Heart right ventricle (tissue), 16 donors: ENCODE measurements around the gene CAPN10. TPM values are rescaled to one million over a fixed set of nuclear protein-coding genes. Genes with fewer than 3 reads are reported as not detected.

ENCODE experiments used
- ATAC-seq, 8 donors: fragments of 200-7000 bp; cut with Tn5 transposase; one replicate each; pipeline ENCODE4 v1.9.1; 2020; ENCODE audit warnings: mild to moderate bottlenecking in 8 of 8, moderate library complexity in 8 of 8, moderate number of reproducible peaks in 1 of 8
- DNase-seq, 2 donors: peaks; one replicate each; pipeline ENCODE4 v3.0.0-alpha.2; 2020
- H3K27ac ChIP-seq, 10 donors: fragments of 200-600 bp; sonication (generic) in 2 of 10; one replicate each; pipeline versions ENCODE4 v1.5.0 to v1.8.0; 2020 to 2022; ENCODE audit warnings: mild to moderate bottlenecking in 3 of 10
- H3K27me3 ChIP-seq, 7 donors: fragments of 200-600 bp; one replicate each; pipeline ENCODE4 v1.8.0; 2021 to 2022; ENCODE audit warnings: mild to moderate bottlenecking in 2 of 7
- H3K36me3 ChIP-seq, 9 donors: fragments of 200-600 bp; sonication (generic) in 1 of 9; one replicate each; pipeline versions ENCODE4 v1.5.0 to v1.8.0; 2020 to 2022; ENCODE audit warnings: mild to moderate bottlenecking in 2 of 9
- H3K4me1 ChIP-seq, 9 donors: fragments of 200-600 bp; sonication (generic) in 1 of 9; one replicate each; pipeline versions ENCODE4 v1.5.0 to v1.8.0; 2020 to 2022; ENCODE audit warnings: mild to moderate bottlenecking in 4 of 9
- H3K4me3 ChIP-seq, 10 donors: fragments of 200-600 bp; sonication (generic) in 2 of 10; one replicate each; pipeline versions ENCODE4 v1.5.0 to v1.8.0; 2020 to 2022; ENCODE audit warnings: mild to moderate bottlenecking in 7 of 10, moderate library complexity in 2 of 10
- H3K9me3 ChIP-seq, 11 donors: fragments of 200-600 bp in 10 of 11; sonication (generic) in 2 of 11; one replicate each; pipeline versions ENCODE4 v1.5.0 to v1.8.0; 2013 to 2022; ENCODE audit warnings: mild to moderate bottlenecking in 2 of 11, control low read depth in 1 of 11, moderate library complexity in 1 of 11
- WGBS, 2 donors: extraction: QIAGEN DNeasy Blood & Tissue Kit; methylation state at CpG; one replicate each; pipeline ENCODE4 v1.1.7; 2013; ENCODE audit warnings: inconsistent platforms in 1 of 2; 5-methylcytosine and 5-hydroxymethylcytosine counted together
- intact Hi-C, 10 donors: fragments of 100-400 bp; cut with DNase I; formaldehyde crosslinking; loops; one replicate each; pipeline versions ENCODE4 v1.11.1 to v1.14.2; 2022
- polyA plus RNA-seq, 2 donors: library from polyadenylated mRNA; stranded (reverse); fragments of 200-250 nt; gene quantifications; one replicate each; pipeline ENCODE4 v1.2.3, GENCODE V29; 2013
- total RNA-seq, 10 donors: library from RNA; stranded (reverse); fragmentation: NEBNext Ultra II Directional in 3 of 10; extraction: Animal tissue kit (Norgen Biotek cat#: 25700) in 3 of 10; gene quantifications; one replicate each; pipeline versions ENCODE4 v1.2.1 to v1.2.4, GENCODE V29; 2021 to 2023
- TF ChIP-seq, protein P1 (sequence below), 9 donors: fragments of 200-600 bp; sonication (generic) in 2 of 9; IDR thresholded peaks; one replicate each; pipeline versions ENCODE4 v1.5.0 to v1.8.0; 2021 to 2022; ENCODE audit warnings: antibody characterized with exemption in 9 of 9, mild to moderate bottlenecking in 5 of 9, moderate library complexity in 1 of 9
- donor health status: Arrhythmogenic right ventricular cardiomyopathy.
- donor health status: ischemic (EF 13 %, LVEDD 7.1; RV severe dilation, severe dysfunction).
- donor health status: healthy with polysubstance abuse.
- donor health status: DM: no; HTN: yes; CAD: no.
- donor health status: DM: no; HTN: no; CAD: no.
- donor health status: ischemic (EF 25% LVEDD 6.9; RV normal size, moderate dysfunction).
- donor health status: ischemic (EF 25% LVEDD 5.7; RV mildly dilated, moderate dysfunction).
- donor health status: healthy.
- donor health status: DM: yes; HTN: yes; CAD: no.
- donor health status: Ischemic cardiomyopathy.
- donor health status: ischemic (EF 35%, LVEDD 5.7; RV mildly dilated, moderate dysfunction).
- donor health status: nonischemic (EF 11% LVEDD 7.7; RV severe dilation, severe dysfunction).
- donor health status: DM: yes; HTN: yes; CAD: no.
- donor health status: PGD.
- donor health status: ischemic (EF 29% LVEDD 5.4; RV normal size, mild dysfunction).
- donor health status: nonischemic (EF 23%, LVEDD 6.1; RV moderate dilation, normal function).

Gene CAPN10
- total and polyA plus RNA-seq, 12 donors, result 16.8 to 89.5 (median 21.0) TPM

GRCh38 chr2:240577281-240578109 is 9.0 kb upstream of the CAPN10 start:
- ATAC-seq (peak in 1 of 8 donors; percentile 4), DNase-seq (peak in 1 of 2 donors; percentile 7)
- Histone ChIP-seq H3K9me3 (peaks cover 0 to 11% (median 0%) of the 10 kb centered on the region in 11 donors), H3K4me1 (peaks cover 6 to 32% (median 22%) of the 10 kb centered on the region in 9 donors), H3K4me3 (no peak overlapping the region), H3K27me3 (no peaks in the 10 kb centered on the region), H3K36me3 (peaks cover 0 to 67% (median 41%) of the 10 kb centered on the region in 9 donors), H3K27ac (no peak overlapping the region)
- intact Hi-C loops, result no loop called here
- TF ChIP-seq, protein P1, sequence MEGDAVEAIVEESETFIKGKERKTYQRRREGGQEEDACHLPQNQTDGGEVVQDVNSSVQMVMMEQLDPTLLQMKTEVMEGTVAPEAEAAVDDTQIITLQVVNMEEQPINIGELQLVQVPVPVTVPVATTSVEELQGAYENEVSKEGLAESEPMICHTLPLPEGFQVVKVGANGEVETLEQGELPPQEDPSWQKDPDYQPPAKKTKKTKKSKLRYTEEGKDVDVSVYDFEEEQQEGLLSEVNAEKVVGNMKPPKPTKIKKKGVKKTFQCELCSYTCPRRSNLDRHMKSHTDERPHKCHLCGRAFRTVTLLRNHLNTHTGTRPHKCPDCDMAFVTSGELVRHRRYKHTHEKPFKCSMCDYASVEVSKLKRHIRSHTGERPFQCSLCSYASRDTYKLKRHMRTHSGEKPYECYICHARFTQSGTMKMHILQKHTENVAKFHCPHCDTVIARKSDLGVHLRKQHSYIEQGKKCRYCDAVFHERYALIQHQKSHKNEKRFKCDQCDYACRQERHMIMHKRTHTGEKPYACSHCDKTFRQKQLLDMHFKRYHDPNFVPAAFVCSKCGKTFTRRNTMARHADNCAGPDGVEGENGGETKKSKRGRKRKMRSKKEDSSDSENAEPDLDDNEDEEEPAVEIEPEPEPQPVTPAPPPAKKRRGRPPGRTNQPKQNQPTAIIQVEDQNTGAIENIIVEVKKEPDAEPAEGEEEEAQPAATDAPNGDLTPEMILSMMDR (IDR thresholded peaks at IDR 0.05), result no peak
- 89 to 93% methylated on average over 26 of the region's 26 CpGs for WGBS, 2 donors

DNA sequence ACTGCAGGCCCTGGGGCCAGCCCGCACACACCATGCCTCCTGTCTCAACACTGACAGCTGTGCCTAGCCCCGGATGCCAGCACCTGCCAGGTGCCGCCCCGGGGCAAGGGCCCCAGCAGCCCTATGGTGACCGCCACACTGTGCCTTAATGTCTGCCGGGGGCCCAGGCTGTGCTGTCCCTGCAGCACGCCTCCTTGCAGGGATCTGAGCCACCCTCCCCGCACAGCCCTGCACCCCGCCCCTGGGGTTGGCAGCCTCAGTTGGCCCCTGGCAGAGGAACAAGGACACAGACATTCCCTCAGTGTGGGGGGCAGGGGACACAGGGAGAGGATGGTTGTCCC is 8.5 kb upstream of the CAPN10 start:
- no peaks in the 10 kb centered on the region for H3K27me3 ChIP-seq
- H3K9me3 ChIP-seq, result peaks cover 0 to 11% (median 0%) of the 10 kb centered on the region in 11 donors
- no peak overlapping the region for H3K4me3 ChIP-seq
- WGBS, 2 donors, result 87 to 95% methylated on average over 9 of the region's 9 CpGs
- H3K27ac ChIP-seq, result peak overlapping the region in 1 of 10 donors; percentile 39
- ATAC-seq (peak in 2 of 8 donors; percentile 18 to 29), DNase-seq (peak in 1 of 2 donors; percentile 21)
- intact Hi-C loops, result no loop called here
- H3K36me3 ChIP-seq, result peaks cover 0 to 67% (median 41%) of the 10 kb centered on the region in 9 donors
- TF ChIP-seq, protein P1 (IDR thresholded peaks at IDR 0.05), result no peak
- peaks cover 6 to 32% (median 22%) of the 10 kb centered on the region in 9 donors for H3K4me1 ChIP-seq

DNA sequence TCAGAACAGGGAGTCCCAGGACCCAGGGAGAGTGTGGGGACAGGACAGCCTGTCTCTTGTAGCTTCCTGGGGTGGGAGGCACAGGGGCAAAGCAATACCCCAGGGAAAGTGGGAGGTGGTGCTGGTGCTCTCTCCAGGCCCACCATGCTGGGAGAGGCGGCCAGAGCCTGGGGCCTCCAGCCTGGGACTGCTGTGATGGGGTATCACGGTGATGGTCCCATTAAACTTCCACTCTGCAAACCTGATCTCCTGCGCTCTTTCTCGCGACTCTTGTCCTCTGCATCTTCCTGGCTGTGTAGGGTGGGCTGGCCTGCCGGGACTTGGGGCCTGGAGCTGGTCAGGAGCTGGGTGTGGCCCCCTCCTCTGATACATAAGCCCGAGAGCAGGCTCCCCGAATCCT is 8.0 kb upstream of the CAPN10 start:
- H3K27me3 ChIP-seq, result no peaks in the 10 kb centered on the region
- peaks cover 0 to 65% (median 41%) of the 10 kb centered on the region in 9 donors for H3K36me3 ChIP-seq
- H3K4me3 ChIP-seq, result no peak overlapping the region
- intact Hi-C loops, result no loop called here
- 90% methylated on average over 8 of the region's 8 CpGs for WGBS, 2 donors
- H3K4me1 ChIP-seq, result peaks cover 6 to 32% (median 22%) of the 10 kb centered on the region in 9 donors
- peak overlapping the region in 2 of 10 donors; percentile 39 to 68 for H3K27ac ChIP-seq
- peaks cover 0 to 11% (median 0%) of the 10 kb centered on the region in 11 donors for H3K9me3 ChIP-seq
- DNase-seq (no peak), ATAC-seq (peak in 2 of 8 donors; percentile 1 to 12)
- TF ChIP-seq, protein P1 (IDR thresholded peaks at IDR 0.05), result no peak

GRCh38 chr2:240579071-240579762 is 7.3 kb upstream of the CAPN10 start:
- intact Hi-C loops, result no loop called here
- Histone ChIP-seq H3K9me3 (peaks cover 0 to 11% (median 0%) of the 10 kb centered on the region in 11 donors), H3K36me3 (peaks cover 0 to 58% (median 37%) of the 10 kb centered on the region in 9 donors), H3K4me3 (no peak overlapping the region), H3K4me1 (peaks cover 7 to 36% (median 28%) of the 10 kb centered on the region in 9 donors), H3K27me3 (no peaks in the 10 kb centered on the region), H3K27ac (peak overlapping the region; percentile 29 to 85 (median 72))
- ATAC-seq (no peak), DNase-seq (peak in 1 of 2 donors; percentile 8)
- WGBS, 2 donors, result 91 to 92% methylated on average over 12 of the region's 12 CpGs
- TF ChIP-seq, protein P1 (IDR thresholded peaks at IDR 0.05), result no peak
